ENCODE data around the gene ATP6V0B. TPM values are rescaled to one million over a fixed set of nuclear protein-coding genes. Genes with fewer than 3 reads are reported as not detected.

Gene ATP6V0B
- total and polyA plus RNA-seq, 2 of the 13 experiments (the other 11 are each of a cell fraction or from before 2014, with no cell fraction given) = 157 to 161 TPM

GRCh38 chr1:43975249-43975961, 645 bp downstream of the ATP6V0B start (continued):
- TF ChIP-seq TRAFD1 (CRISPR knock-in tag; IDR thresholded peaks at IDR 0.05; ENCODE audit: borderline replicate concordance) (0 out of 2 replicates have a peak, but pooled peaks have one; percentile 30), RNF2 (conservative IDR thresholded peaks at IDR 0.05; ENCODE audit: low read depth) (no peak), ZNF143 (CRISPR knock-in tag; IDR thresholded peaks at IDR 0.05) (no peak), THAP9 (CRISPR knock-in tag; IDR thresholded peaks at IDR 0.05; ENCODE audit: borderline replicate concordance) (no peak), ARID2 (CRISPR knock-in tag; IDR thresholded peaks at IDR 0.05; ENCODE audit: borderline replicate concordance) (no peak), GATAD1 (CRISPR knock-in tag; IDR thresholded peaks at IDR 0.05) (no peak), HIVEP1 (CRISPR knock-in tag; IDR thresholded peaks at IDR 0.05) (no peak), HNRNPK (IDR thresholded peaks at IDR 0.05; ENCODE audit: low read depth, low read length, poor library complexity, severe bottlenecking) (peak; percentile 33), CBX5 (CRISPR knock-in tag; IDR thresholded peaks at IDR 0.05; ENCODE audit: borderline replicate concordance) (no peak), ZNF350 (CRISPR knock-in tag; IDR thresholded peaks at IDR 0.05; ENCODE audit: borderline replicate concordance, low read depth) (no peak), HES4 (CRISPR knock-in tag; IDR thresholded peaks at IDR 0.05; ENCODE audit: borderline replicate concordance) (0 out of 2 replicates have a peak, but pooled peaks have one; percentile 18), POGK (CRISPR knock-in tag; conservative IDR thresholded peaks at IDR 0.05) (no peak), REL (CRISPR knock-in tag; conservative IDR thresholded peaks at IDR 0.05) (0 out of 2 replicates have a peak, but pooled peaks have one; percentile 2)

Measured in HepG2 (cell line).